ENCODE data around the gene TRIM2. TPM values are rescaled to one million over a fixed set of nuclear protein-coding genes. Genes with fewer than 3 reads are reported as not detected.

The TRIM2 gene
- total RNA-seq, 1 donor from 2014 or later: 13.9 TPM

DNA sequence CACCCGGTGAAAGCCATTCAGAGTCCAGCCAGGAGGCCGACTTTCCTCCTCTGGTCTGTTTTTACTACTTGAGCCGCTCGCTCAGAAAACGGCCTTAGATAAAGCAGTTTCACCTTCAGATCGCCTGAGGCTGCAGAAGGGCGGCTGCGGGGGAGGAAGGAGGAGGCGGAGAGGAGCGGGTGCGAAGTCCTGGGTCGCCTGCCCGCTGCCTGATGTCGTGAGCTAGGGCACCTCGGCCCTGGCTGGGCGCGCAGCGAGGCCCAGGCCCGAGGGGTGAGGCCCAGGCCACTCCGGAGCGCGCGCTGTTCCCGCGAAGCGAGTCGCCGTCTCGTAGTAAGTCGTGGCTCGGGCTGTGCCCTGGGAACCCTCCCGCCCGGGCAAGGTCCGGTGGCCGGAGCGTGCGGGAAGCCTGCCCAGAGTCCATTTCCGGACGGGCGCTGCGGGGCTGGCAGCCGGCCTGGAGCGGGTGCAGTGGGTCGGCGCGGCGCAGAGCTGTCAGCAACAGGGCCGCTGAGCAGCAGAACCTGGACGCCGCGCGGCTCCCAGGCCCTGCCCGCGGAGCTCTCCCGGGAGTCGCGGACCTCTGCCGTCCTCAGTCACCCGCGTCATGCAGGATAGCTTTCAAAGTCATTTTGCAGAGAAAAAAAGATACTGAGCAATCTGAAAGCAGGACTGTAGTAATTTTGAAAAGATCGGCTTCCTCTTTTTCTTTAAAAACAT is 18.6 kb downstream of the TRIM2 start:
- peak in 1 of 2 donors; percentile 69 for DNase-seq (ENCODE audit: low read depth in 2 of 2)

DNA sequence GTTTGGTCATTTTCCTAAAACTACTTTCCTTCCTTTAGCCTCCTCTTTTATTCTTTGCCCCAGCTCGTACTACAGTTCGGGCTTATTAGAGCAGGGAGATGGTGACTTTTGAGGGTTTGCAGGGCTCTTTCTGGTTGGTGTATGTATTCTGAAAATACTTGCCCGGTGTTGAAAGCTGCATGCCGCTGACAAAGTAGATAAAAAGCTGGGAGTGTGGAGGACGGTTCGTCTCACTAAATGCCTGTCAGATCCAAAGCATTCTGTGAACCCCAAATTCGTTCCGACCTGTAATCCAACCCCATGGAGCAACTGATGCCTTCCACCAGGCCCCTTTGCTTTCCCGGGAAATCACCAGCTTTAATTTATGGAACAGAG is 19.2 kb downstream of the TRIM2 start:
- DNase-seq (ENCODE audit: low read depth in 2 of 2): no peak

DNA sequence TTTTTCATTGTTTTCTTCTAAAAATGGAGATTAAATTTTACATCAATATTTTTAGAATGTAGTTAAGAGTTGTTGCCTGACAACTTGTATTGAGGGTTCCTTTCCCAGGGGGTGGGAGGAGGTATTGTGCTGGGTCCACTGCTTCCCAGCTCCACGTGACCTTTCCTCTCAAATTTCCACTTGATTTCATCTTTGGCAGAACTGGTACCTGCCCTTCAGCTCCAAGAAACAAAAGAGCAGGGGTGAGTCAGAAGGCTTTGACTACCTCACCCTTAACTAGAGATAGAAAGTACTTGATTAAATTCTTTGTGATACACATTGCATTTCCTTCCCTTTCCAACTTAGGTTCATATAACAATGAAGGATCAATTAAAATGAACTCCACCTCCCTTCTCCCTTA is 19.7 kb downstream of the TRIM2 start:
- peak in 1 of 2 donors; percentile 54 for DNase-seq (ENCODE audit: low read depth in 2 of 2)

DNA sequence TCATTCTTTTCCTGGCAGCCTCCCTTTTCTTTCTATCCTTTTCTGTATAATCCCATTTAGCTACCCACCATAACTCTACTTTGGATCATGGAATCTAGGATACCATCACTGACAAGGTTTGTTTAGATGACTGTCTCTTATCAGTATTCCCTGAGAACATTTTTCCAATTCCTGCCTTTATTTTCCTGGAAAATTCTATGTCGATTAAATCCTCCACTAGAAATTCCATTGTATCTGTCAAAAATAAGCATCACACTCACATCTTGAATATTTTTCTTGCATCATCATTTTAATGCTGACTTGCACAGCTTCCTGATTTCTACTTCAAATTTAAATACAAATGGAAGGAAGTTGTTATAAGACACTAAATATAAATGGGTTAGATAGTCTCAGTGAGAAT is 20.2 kb downstream of the TRIM2 start:
- DNase-seq (ENCODE audit: low read depth in 2 of 2): no peak

DNA sequence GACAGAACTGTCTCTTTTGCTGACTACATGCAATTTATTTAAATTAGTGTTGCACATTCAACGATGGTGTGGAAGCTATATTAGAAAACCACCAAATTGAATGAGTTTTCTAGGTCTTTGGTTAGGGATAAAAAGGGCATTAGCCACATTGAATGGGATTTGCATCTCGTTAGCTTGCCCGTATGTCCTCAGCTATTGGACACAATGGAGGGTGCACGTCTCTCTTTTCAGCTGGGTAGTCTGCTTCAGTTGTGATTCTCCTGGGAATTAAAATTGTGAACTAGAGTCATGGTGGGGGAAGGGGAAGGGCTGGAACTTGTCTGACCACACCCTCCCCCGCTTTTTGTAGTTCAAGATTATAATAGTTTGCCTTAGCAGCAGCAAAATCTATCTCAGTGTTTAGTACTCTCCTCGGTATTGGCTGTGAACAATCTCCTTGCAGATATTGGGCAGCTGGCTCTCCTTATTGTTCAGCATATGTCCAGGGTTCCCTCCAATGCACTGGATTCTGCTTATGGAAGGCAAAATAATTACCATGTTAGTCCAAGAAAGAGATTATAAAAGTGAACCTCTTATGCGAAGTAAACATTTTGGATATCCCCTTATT is 23.3 kb downstream of the TRIM2 start:
- no peak for DNase-seq (ENCODE audit: low read depth in 2 of 2)

DNA sequence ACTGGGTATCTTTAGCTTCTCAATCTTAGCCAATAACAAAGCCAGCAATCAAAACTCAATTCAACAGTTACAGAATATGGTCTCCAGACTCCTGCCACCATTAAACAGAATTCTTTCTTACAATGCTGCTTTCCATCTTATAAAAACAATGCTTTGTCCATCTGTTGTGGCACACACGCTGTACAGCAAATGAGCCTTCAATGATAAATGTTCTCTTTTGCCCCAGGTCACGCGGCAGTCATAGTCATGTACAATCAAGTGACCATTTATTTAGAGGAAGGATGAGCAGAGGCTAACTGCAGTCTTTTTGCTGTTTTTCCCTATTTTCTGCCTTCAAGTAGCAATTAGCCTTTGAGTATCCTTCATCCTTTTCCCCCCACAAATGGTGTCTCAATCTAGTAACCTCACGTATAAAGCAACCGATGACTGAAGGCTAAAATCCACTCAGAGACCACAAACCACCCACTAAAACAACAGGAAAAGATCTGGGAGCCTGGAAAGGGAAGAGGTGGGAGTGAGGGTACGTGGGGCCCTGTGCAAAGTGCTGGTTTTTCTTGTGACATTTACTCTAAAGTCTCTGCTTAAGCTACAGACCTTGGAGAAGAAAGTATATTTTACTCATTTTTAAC is 24.4 kb downstream of the TRIM2 start:
- no peak for DNase-seq (ENCODE audit: low read depth in 2 of 2)

DNA sequence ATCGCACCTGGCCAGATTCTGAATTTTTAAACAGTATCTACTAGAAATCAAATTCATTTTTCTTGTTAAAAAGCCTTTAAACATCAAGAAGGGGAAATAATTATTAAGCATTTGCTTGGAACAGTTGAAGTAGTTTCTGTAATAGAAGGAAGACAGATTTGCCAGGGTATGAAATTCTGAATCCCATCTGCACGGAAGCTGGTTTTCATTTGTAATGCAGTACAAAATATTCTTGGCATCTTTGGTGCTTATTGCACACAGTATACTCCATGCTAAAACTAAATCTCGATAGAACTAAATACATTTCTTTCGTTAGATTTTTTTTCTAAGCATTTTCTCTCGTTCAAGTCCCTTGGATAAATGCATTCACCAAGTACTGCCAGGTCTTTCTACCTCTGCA is 25.3 kb downstream of the TRIM2 start:
- no peak for DNase-seq (ENCODE audit: low read depth in 2 of 2)

DNA sequence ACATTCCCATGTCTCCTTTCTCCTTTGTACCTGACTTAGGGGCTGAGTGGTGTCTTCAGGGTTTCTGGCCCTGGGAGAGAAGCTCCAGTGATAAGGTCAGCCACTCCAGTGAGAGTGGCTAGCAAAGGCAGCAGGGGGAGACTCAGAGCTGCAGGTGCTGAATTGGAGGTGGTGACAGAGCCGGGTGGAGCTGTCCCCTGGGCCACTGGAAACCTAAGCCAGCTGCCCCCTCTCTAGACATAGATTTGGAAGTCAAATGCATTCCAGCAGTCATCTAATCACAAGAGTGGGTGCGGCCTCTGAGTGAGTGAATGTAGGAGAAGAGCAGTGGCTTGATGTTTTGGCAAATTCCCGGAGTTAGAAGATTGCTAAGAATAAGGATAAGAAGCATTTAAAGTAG is 28.5 kb downstream of the TRIM2 start:
- DNase-seq (ENCODE audit: low read depth in 2 of 2): no peak

DNA sequence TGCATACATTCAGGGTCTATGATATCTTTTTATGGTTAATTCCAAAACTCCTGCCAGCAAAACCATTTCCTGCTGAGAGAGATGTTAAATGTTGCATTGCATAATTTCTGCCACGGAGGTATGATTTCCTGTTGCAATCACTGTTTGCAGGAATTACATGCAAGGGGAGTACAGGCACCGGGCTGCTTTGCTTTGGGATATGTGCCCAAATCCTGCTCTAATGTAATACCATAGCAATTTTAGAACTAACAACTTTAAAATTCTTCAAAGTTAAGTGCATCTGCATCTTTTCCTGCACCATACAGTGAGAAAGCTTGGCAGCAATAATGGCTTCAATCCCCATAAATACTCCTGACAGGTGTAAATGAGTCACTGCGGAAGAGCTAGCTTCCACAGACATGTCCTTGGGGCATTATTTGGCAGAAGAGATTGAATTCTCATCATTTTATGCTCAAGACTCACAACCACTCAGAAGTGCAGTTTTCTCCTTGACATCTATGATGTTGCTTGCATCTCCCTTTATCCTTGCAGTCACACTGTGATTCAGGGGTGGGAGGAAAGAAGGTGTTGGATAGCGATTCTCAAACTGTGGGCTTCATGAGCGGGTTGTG is 29.6 kb downstream of the TRIM2 start:
- DNase-seq (ENCODE audit: low read depth in 2 of 2): peak; percentile 47 to 76

DNA sequence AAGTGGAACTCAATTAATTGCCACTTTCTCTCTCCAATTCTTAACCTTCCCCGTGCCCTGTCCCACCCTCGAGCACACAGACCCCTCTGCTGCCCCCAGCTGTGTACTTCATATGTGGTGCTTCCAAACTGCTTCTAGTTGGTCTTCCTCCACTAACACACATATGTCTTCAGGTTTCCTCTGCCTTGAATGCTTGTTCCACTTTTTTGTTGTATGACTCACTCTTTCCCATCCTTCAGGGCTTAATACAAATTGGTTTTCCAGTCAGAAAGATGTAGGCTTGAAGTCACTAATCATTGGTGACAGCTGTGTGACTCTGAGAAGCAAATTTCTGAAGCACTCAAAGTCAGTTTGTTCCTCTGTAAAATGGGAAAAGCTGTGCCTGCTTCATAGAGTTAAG is 30.6 kb downstream of the TRIM2 start:
- DNase-seq (ENCODE audit: low read depth in 2 of 2): peak in 1 of 2 donors; percentile 31

DNA sequence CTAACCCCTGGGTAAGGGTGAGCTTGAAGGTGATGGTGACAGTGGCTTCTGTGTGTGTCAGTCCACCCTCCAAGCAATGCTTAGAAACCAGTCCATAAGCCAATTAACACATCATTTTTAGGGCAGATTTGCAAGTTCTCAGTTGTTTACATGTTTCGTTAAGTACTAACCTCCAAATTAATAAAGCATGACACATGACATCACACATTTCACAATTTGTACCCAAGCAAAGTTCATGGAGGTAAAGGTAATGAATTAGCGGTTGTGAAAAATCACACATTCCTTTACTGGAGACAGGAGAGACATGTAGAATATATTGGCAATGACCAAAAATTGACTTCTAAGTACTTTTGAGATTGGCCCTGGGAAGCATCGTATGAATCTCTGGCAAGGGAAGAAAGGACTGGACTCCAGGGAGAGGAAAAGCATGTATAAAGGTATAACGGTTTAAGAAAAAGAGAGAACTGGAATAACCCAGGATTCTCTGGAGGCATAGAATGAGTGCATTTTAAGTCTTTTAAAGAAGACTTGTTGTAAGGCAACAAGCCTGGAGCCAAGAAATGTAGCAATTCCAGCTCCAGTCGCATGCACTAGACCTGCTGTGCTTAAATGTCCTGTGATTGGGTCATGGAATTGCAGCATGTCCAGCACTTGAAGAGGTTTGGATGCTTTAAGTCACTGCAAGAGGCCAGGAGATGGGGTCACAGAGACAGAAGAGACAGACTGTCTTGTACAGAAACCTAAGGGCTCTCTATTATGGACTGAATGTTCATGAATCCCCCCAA is 34.1 kb downstream of the TRIM2 start:
- no peak for DNase-seq (ENCODE audit: low read depth in 2 of 2)

DNA sequence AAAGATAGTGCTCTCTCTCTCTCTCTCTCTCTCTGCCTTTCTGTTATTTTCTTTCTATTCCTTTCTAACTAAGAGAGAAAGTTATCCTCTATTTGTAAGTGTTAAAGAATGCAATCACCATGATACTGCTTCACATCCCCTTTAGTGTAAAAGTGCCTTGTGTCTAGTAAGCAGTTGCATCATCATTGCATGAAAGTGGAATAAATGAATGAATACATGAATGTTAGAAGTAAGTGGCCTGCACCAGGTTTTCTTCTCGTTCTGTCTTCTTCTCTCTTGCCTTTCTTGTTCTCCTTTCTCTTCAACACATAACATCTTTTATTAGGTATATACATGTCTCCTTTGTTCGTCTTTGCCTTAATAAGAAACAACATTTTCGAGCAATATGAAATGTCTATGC is 35.2 kb downstream of the TRIM2 start:
- DNase-seq (ENCODE audit: low read depth in 2 of 2): no peak

DNA sequence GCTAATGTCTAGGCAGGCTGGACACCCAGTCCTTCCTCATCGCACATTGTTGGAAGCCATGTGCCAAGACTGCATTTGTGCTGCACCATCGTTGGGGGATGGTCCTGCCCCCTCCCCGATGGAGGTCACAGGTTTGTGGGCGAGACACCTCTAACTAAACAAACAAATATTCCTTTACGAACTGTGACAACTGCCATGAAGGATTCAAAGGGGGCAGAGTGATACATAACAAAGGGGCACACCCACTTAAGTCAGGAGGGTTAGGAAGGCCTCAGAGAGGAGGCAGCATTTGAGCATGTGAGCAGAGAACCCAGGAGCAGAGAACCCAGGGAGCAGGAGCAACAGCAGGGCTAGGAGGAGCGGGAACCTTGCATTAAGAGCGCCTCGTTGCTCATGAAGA is 37.1 kb downstream of the TRIM2 start:
- no peak for DNase-seq (ENCODE audit: low read depth in 2 of 2)

DNA sequence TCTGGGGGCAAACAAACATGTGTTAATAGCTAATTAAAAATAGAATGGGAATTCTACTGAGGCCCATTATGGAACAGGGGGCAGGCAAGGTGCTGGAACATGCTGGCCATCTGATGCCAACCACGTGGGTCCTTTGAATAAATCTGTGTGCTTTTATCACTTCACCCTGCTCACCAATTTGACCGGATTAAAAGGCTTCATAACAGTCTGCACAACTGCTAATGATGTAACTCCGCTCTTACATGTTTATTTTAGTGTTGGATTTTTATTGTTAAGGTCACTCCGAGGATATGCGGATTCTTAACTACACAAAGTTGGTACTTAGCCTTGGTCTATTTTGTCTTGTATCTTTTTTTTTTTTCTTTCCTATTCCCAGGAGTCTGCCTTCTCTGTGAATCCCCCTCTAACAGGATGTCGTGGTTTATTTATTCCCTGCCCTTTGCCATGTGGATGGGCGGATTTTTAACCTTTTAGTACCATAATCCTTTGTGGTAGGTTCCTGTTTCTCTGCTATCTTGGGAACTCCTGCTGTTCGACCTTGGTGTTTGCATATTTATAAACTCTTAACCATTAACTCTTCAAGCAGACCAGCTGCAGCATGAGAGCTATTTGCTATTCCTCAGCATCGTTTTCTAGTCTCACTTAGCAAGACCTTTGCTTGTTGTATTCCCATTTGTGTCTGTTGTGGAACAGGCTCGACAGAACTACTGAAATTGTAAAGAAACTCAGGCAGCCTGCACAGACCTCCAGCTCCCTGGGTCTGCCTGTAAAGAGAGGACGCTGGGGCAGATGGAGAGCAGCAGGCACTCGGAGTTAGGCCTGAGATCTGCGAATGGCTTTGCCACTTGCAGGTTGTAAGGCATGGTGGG is 38.0 kb downstream of the TRIM2 start:
- DNase-seq (ENCODE audit: low read depth in 2 of 2): peak in 1 of 2 donors; percentile 56

DNA sequence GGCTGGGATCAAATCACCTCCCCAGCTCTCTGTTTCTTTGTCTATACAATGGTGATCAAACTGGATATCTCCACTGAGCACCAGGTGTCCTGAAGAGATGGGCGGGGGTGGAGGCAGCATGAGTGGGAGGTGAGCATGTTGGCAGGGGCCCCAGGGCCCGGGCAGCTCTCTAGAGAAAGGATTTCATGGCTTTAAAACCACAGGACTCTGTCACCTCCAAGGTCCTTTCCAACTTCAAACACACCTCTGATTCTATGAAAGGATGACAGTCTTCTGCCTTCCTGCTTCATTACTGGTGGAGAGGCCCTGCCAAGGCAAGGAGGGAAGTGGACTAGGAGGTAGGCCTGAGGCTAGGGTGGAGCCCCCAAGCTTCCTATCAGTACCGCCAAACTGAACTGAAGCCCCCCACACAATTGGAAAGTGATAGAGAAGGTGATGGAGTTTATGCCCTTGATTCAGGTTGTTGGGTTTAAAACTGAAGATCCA is 38.6 kb downstream of the TRIM2 start:
- no peak for DNase-seq (ENCODE audit: low read depth in 2 of 2)

DNA sequence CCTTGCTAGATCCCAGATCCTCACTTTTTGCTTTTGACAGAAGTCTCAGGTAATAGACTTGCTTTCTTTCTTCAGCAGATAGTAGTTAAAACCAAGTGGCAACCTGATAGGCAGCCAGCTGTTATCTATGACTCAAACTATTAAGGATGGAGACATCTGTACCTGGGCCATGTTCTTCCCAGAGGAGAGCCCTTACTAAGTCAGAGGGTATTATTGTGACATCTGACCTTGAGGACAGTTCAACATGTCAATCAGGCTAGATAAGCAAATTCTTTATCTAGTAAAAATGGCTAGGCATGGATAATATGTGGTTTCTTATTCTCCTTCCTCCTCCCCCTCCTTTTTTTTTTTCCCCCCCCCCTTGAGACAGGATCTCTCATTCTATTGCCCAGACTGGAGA is 39.2 kb downstream of the TRIM2 start:
- DNase-seq (ENCODE audit: low read depth in 2 of 2): no peak

DNA sequence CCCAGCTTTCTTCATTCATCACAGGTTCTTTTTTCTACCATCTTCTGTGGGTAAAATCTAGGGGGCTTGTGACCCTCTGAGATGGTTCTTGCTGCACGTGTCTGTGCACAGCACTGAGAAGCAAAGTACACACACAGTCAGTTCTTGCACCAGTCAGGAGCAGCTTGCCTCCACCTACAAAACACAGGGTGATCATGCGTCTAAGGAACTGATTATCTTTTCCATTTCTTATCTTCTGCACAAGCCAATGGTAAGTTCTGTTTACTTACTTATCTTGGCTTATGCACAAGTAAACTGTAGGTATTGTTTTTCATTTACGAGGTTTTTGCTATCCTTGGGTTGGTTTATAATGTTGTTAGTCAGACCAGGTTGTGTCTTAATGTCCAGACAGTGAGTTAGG is 40.7 kb downstream of the TRIM2 start:
- DNase-seq (ENCODE audit: low read depth in 2 of 2): no peak

DNA sequence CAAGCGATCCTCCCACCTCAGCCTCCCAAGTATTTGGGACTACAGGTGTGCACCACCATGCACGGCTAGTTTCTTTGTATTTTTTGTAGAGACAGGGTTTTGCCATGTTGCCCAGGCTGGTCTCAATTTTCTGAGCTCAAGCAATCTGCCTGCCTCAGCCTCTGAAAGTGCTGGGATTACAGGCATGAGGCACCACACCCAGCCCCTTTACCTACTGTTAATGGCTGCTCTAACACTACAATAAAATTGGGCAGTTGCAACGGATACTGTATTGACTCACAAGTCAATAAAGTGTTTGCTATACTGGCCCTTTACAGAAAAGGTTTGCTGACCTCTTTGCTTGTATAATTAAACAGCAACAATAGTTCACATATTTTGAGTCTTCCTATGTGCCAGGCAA is 41.5 kb downstream of the TRIM2 start:
- no peak for DNase-seq (ENCODE audit: low read depth in 2 of 2)

DNA sequence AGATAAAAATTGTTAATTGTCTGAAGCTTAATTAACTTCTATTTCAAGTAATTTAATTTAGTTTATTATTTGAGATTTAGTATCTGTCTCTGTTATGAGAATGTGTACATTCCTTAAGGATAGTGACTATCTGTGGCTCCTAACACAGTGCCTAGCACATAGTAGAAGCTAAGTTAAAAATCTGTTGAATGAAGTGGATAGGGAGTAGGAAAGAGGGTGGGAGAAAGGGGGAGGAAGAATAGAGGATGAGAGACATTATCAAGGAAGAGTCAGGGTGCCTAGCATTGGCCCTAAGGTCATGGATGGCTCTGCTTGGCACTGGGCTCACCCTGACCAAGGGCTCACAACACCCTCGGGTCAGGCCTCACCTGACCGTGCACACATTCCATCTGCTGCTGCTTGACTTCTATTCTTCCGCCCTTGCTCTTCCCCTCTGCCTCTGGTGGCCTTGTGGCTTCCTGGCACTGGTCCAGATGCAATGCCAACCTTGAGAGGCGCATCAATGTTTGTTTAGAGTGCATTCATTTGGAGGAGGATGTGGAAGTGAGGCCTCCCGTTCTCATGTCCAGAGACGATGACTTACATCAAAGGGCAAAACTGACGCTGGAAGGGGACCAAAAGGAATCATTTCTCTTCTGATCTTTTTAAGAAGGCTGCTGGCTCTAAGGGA is 42.3 kb downstream of the TRIM2 start:
- no peak for DNase-seq (ENCODE audit: low read depth in 2 of 2)

DNA sequence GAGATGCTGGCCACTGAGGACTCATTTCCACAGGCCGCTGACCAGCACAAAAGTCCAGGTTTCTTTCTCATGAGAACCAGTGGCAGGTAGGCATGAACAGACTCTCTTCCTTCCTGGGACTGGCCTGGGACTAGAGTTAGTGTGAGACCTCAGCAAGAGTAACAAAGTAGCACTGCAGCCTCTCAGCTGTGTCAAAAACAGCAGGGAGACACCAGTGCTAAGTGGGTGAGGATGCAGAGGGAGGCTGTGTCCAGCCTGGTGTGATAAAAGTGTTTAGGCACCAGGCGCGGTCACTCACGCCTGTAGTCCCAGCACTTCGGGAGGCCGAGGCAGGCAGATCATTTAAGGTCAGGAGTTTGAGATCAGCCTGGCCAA is 42.9 kb downstream of the TRIM2 start:
- DNase-seq (ENCODE audit: low read depth in 2 of 2): no peak

Data from dermis microvascular lymphatic vessel endothelial cell (primary cell).